Activated T-helper 1 cell treated with anti-CD3 and anti-CD28 coated beads, Interleukin-2, amount 50 U/mL, for 16 hours (primary cell): Measurements from ENCODE around the gene DOK1.

Experiments
- DNase-seq, 2 donors: peaks; one replicate each; pipeline ENCODE4 v3.0.0-alpha.2; 2020; ENCODE audit warnings: low read depth in 1 of 2, low spot score in 1 of 2

Gene DOK1

DNA sequence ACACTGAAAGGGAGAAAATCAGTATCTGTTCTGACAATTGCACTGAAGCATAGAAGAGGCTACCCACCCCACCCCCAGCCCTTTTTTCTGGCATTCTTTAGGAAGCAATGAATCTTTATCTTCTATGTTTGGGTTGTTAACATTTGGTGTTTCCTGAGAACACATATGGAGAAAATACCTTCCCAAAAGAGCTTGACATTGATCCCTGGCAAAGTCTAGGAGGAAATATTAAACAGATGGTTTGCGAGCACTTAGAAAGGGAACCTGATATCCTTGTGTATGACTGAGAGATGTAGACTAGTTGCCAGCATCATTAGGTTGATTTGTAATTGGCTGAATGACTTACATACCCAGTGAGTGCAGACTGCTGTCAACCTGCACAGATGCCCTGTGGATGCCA lies 42.9 kb downstream of the DOK1 start:
- DNase-seq = no peak

DNA sequence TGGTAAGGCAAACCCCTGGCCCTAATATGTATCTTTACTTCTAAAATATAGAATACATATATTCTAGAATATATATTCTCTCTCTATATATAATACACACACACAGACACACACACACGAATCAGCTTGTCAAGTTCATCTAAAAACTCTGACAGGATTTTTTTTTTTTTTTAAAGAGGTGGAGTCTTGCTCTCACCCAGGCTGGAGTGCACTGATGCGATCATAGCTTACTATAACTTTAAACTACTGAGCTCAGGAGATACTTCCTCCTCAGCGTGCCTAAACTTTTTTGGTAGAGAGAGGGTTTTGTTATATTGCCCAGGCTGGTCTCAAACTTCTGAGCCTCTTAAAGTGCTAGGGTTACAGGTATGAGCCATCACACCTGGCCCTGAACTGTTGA lies 45.2 kb downstream of the DOK1 start:
- no peak for DNase-seq

DNA sequence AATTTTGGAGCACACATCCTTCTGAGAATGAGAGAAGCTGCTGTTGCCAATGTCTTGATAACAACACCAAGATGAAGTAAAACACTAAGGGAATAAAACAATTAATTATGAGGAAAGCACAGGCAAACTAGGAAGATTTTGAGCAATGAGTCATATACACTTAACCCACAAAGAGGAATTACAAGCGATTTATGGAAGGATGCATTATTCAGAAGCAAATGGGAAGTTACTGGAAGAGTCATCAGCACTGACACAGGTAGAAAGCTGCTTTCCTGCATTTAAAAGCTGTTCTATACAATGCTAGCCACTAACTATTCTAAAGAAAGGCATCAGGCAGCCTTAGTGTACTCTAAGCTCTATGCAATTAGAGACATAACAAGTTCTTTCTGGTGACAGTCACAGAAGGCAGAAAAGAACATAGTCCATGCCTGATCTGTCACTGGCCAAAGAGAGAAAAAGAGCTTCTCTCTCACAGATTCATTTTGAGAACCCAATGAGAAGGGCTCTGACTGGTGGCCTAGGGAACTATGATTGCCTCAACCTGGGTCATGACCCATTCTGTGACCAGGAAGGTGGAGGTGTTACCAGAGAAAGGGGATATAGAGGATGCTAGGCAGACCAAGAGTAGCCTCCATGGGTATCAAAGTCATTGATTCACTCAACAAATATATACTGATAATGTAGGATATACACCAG lies 48.2 kb downstream of the DOK1 start:
- DNase-seq = no peak

DNA sequence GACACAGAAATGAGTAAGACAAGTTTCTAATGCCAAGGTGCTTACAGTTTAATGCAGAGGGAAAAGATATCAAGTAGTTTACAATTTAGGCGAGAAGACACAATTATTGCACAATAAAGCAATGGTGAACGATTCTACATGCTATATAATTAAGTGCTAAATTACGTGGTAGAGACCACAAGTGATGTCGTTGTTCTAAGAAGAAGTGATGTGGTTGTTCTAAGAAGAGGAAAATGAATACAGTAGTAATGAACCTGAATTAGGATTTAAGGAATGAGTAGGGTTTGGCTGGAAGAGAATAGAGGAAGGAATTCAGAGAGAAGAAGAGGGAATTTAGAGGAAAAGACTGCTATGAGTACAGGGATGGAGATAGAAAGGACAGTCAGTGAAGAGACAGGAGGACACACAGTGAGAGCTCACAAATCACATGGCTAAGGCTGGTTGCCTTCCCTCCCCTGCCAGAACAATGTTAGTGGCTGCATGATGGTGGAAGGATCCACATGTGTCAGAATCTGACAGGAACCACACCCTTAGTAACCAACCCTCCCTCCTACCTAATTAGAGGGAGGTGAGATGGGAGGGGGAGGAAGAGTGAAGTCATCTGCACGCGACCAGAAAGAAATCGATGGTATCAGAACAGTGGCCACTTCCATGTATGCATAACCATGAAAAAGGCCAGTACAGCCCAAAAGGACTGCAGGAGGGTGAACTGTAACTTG lies 48.9 kb downstream of the DOK1 start:
- no peak for DNase-seq

DNA sequence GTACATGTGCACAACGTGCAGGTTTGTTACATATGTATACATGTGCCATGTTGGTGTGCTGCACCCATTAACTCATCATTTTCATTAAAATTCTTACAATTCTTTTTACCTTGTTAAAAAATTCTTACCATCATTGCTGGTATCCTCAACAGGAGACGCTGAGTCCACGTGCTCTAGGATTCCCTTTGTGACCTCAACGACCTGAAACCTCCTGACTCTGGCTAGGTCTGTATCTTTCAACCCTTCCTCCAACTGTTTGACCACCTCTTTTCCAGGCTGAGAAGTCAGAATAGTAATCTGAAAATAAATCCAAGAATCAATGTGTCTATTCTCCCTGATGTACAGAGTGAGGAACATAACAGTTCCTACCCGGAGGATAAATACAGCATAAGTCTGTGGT lies 52.4 kb downstream of the DOK1 start:
- no peak for DNase-seq
